Suppressor macrophage treated with lipopolysaccharide for 1 hour (primary cell): ENCODE measurements around the gene PRR33.

ENCODE experiments used
- DNase-seq, 3 donors: peaks; one replicate each; pipeline ENCODE4 v3.0.0-alpha.2; 2020 to 2022

PRR33 gene

GRCh38 chr11:1916132-1916985 lies 24.7 kb upstream of the PRR33 start:
- DNase-seq: peak in 1 of 3 donors; percentile 29

DNA sequence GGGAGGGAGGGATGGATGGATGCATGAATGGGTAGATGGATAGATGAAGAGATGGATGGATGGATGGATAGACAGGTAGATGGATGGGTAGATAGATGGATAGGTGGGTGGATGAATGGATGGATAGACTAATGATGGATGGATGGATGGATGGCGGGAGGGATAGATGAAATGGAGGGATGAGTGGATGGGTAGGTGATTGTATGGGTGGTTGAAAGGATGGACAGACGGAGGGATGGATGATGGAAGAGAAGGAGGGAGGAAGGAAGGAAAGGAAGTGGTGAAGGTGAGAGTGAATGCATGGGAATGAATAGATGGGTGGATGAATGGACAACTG lies 24.1 kb upstream of the PRR33 start:
- no peak for DNase-seq

DNA sequence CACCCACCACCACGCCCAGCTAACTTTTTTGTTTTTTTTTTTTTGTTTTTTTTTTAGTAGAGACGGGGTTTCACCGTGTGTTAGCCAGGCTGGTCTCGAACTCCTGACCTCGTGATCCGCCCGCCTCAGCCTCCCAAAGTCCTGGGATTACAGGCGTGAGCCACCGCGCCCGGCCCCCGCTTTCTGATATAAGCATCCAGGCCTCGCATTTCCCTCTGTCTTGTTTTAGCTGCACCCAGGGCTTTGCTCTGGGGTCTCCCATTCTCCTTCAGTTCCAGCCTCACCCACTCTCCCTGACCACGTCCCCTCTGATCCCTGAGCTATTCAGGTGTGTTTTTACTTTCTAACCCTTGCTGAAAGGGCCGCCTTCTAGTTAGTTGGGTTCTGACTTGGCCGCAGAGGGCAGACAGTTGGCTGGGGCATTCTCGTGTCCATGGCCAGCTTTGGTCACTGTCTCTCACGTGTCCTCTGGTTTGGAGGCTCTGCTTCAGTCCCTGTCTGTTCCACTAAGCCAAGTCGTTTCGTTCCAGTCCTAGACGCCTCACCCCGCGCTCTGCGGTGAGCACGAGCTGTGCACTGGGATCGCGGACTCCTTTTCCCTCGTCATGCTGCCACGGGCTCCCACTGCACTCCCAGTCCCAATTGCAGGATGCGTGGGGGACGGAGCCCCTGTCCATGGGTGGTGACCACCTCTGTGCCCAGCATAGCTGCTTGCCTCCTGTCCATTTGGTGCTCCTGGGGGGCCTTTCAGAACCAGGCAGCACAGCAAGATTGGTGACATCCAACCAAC lies 21.8 kb upstream of the PRR33 start:
- DNase-seq: no peak

GRCh38 chr11:1912289-1912878 lies 20.7 kb upstream of the PRR33 start:
- DNase-seq: peak; percentile 31 to 70 (median 68)

DNA sequence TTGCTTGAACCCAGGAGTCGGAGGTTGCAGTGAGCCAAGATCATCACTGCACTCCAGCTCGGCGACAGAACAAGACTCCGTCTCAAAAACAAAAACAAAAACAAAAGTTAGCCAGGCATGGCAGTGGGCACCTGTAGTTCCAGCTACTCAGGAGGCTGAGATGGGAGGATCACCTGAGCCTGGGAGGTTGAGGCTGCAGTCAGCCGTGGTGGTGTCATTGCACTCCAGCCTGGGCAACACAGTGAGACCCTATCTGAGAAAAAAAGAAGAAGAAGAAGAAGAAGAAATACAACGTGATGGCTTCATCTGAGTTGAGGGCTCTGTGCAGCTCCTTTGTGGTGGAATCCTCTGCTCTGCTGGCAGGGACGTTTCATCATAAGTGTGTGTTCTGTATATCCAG lies 17.8 kb upstream of the PRR33 start:
- DNase-seq: no peak

GRCh38 chr11:1908618-1909017 lies 16.9 kb upstream of the PRR33 start:
- DNase-seq: no peak

GRCh38 chr11:1906611-1907423 lies 15.1 kb upstream of the PRR33 start:
- DNase-seq: no peak

GRCh38 chr11:1906181-1906580 lies 14.5 kb upstream of the PRR33 start:
- peak in 1 of 3 donors; percentile 38 for DNase-seq

GRCh38 chr11:1899686-1900085 lies 8.0 kb upstream of the PRR33 start:
- DNase-seq: no peak

DNA sequence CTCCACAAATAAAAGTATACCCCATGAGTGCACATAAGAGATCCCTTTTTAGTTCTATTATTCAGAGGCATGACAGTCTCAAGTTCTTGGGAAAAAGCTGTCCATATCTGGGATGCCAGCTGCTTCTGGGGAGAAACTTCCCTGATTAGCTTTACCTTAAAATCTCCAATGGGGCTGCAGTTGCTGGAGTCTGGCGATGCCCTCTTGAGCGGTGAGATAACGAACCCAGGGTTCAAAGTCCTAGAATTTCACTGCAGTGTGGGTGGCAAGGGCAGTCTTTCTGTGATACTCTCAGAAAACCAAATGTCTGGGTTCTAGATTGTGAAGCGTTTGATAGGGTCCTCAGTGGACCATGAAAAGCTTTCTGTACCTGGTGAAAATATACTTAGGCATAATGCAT lies 7.4 kb upstream of the PRR33 start:
- no peak for DNase-seq

- peak in 2 of 3 donors; percentile 25 to 40 for DNase-seq
These were observed 5.2 kb upstream of the PRR33 start for GRCh38 chr11:1896923-1897322.

GRCh38 chr11:1896468-1896867 lies 4.8 kb upstream of the PRR33 start:
- DNase-seq: peak; percentile 40 to 44 (median 43)

DNA sequence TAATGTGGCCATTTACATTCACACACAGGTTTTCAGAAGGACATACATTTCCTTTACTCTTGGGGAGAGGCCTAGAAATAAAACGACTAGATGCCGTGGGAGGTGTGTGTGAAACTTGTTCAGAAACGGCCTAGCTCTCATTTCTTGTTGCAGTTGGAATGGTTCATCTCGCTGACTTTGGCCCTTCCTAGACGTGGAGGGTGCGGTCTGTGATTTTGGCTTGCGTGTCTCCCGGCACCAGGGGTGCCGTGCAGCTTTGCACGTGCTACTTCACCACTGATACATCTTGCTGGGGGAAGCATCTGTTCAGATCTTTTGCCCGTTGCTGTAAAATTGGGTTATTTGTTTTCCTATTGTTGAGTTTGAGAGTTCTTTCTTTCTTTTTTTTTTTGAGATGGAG lies 3.1 kb upstream of the PRR33 start:
- no peak for DNase-seq

DNA sequence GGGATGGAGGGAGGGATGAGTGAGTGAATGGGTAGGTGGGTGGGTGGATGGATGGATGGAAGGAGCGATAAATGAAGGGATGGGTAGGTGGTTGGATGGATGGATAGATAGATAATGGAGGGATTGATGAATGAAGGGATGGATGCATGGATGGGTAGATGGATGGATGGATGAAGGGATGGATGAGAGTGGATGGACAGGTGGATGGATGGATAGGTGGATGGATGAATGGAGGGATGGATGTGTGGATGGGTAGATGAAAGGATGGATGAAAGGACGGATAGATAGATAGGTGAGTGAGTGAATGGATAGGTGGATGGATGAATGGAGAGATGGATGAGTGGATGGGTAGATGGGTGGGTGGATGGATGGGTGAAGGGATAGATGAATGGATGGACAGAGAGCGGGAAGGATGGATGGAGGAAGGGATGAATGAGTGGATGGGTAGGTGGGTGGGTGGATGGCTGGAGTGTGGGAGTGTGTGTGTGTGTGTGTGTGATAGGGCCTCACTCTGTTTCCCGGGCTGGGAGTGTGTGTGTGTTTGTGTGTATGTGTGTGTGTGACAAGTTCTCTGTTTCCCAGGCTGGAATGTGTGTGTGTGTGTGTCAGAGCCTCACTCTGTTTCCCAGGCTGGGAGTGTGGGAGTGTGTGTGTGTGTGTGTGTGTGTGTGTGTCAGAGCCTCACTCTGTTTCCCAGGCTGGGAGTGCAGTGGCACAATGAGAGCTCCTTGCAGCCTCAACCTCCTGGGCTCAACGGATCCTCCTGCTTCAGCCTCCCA lies 2.1 kb upstream of the PRR33 start:
- no peak for DNase-seq

DNA sequence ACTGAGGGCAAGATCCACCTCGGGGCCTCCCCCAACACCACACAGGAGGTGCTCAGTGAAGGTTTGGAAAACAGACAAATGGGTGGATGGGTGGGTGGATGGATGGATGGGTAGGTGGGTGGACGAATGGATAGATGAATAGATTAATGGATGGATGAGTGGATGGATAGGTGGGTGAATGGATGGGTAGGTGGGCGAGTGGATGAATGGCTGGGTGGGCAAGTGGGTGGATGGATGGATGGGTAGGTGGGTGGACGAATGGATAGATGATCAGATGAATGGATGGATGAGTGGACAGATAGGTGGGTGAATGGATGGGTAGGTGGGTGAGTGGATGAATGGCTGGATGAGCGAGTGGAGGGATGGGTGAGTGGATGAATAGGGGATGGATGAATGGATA lies 863 bp upstream of the PRR33 start:
- DNase-seq: no peak

- DNase-seq: no peak
These were observed 421 bp upstream of the PRR33 start for GRCh38 chr11:1892116-1892515.

GRCh38 chr11:1890856-1891830 lies 552 bp downstream of the PRR33 start:
- peak in 2 of 3 donors; percentile 22 to 45 for DNase-seq

DNA sequence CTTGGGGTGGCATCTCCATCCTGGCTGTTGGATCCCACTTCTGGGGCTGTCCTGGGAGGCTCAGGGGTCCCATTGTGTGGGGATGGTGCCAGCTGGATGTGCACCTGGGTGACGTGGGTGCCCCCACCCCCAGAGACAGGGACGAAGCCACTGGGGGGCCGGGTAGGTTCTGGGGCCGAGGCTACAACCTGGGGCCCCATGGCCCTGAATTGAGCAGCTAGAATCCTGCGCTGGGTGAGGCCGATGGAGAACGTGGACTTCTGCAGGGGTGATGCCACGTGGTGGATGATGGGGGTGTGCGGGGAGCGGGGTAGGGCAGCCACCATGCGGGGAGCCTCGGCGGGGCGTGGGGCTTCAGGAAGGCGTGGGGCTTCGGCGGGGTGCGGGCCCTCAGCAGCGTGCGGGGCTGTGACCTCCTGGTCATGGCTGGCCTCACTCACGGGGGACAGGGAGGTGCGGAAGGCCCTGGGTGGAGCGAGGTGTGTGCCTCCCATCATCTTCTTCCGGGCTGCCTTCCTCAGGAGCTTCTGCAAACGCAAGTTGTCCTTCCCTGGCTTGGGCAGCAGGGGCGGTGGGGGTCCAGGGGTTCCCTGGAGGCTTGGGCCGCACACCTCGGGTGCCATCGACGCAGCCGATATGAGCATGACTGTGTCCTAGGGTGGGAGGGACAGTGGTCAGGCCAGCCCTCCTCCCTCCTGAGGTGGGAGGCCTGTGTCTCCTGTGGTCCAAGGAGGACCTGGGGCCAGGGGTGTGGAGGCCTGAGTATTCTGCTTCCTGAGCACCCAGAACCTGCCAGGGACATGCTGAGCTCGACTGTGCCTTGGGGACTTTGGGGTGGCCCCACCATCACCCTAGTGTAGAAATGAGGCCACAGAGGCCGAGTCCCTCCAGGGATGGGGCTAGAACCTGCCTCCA lies 1.5 kb downstream of the PRR33 start:
- DNase-seq: no peak

- DNase-seq: no peak
These were observed 2.3 kb downstream of the PRR33 start for GRCh38 chr11:1889224-1889930.
